Measurements from ENCODE around the gene SLC39A11.
A peak's percentile ranks its signal among the peaks of the same experiment; 100 is the strongest.
"Not testable (repeated sequence)": the region's sequence is repeated elsewhere in the genome, so short reads cannot be mapped to it uniquely, and the experiment has no call there.

SLC39A11 gene

DNA sequence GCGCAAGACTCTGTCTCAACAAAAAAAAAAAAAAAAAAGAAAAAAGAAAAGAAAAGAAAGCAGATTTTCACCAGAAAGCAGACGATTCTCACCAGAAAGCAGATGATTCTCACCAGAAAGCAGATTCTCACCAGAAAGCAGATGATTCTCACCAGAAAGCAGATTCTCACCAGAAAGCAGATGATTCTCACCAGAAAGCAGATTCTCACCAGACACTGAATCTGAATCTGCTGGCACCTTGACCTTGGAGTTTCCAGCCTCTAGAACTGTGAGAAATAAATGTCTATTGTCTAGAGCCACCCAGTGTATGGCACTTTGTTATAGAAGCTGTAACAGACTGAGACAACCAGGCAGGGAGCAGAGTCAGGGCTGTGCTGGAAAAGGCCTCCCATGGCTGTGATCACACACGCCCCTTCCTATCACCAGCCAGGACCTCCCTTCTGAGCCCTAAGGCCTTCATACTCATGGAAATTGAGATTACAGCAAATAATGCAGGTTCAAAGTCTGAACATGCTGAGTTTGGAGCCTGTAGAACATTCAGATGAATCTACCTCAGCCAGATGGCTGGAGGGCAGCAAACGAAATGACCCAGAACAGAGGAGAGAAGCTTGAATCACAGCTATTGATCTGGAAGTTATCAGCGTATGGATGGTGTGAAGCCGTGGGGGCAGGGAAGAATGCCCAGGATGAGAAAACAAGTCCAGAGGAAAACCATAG, 309.3 kb downstream of the SLC39A11 start:
- DNase-seq (ENCODE audit: low spot score) = no peak

DNA sequence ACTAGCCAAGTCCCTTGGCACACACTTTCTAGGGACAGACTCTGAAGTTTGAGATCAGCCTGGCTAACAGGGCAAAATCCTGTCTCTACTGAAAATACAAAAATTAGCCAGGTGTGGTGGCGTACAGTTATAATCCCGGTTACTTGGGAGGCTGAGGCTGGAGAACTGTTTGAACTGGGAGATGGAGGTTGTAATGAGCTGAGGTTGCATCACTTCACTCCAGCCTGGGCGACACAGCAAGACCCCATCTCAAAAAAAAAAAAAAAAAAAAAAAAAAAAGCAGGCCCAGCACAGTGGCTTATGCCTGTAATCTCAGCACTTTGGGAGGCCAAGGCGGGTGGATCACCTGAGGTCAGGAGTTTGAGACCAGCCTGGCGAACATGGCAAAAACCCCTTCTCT, 310.1 kb downstream of the SLC39A11 start:
- DNase-seq (ENCODE audit: low spot score) = not testable (repeated sequence)

DNA sequence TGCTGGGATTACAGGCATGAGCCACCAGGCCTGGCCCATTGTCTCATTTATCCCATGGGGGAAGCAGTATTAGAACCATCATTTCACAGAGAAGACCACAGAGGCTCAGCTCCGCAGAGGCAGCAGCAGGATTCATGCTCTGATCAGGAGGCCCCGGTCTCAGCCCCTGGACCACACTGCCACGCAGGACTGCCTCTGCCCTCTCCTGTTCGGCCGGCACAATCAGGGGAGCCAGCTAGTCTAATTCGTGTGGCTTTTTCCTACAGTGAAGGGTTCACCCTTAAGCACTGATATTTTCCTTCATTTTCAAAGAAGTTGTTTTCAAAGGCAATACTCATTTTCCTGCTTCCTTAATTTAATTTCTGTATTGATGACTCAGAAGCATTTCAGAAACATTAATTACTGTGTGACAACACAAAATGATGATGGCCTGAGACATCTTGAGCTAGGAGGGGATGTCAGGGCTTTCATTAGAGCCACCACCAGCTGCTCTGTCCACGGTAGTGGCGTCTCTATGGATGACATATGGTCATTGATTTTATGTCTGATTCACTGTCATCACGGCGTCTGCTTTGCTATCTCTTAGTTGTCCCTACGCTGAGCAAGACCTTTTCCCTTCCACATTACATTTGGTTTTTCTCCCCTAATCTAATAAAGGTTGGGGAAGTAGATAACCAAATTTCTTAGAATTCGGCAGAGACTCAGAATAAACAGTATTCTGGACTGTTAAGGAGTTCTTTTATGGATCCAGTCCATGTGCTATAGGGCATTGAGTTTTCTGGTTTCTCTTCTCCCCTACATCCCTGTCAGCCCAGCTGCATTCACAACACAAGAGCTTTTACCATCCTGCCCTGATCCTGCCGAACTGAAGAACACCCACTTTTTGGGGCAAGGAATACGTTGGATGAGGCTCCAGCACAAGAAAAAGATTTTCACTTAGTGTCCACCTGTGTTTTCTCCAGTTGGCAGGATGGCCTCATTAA, 314.0 kb downstream of the SLC39A11 start:
- DNase-seq (ENCODE audit: low spot score) = no peak

DNA sequence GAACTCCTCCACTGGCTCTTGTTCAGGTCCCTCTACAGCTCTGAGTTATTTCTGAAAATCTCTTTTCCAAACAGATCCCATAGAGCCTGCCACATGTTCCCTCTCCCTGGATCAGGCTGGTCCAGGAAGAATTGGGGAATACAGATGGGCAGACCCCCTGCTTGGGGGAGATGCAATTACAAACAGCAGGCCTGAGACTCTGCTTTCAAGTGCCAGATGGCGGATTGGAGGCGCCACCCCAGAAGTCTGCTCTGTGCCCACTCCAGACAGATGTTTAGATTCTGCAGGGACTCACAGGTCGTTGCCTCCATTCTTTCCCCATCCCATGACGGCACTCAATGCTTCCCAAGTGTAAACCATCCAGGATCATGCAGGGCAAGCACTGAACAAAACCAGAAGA, 316.6 kb downstream of the SLC39A11 start:
- DNase-seq (ENCODE audit: low spot score) = peak; percentile 83

DNA sequence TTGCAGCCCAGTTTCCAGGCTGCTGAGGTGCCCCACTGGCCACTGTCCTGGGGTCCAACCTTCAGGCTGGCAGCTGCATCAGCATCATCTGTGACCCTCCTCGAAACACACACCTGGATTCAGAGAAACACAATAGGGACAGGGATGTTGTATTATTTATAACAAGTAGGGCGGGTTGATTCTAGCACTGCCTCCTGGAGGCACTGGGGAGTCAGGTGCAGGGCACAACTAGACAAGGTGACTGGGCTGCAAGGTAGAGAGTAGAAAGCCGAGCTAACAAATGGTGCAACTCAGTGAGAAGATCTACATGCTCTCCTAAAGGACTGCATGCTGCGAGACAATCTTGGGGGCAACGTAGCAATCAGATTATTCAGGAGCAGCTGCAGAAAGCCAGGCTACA, 317.3 kb downstream of the SLC39A11 start:
- DNase-seq (ENCODE audit: low spot score) = no peak

DNA sequence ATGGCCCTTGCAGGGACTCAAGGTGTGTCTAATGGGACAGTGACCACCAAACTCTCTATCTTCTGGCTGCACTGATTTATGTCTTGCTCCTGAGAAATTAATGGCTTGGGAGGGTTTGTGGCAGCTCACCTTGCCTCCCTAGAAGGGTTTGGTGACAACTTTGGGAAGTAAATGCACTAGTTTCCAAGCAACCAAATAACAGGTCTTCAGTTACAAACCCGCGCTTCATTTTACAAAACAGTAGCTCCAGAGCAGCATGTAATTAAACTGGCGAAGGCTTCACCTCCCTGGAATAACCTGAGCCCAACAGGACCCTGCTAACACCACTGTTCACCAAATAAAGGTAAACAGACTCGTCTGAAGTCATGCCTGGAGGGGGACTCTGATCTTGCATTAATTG, 318.3 kb downstream of the SLC39A11 start:
- no peak for DNase-seq (ENCODE audit: low spot score)

DNA sequence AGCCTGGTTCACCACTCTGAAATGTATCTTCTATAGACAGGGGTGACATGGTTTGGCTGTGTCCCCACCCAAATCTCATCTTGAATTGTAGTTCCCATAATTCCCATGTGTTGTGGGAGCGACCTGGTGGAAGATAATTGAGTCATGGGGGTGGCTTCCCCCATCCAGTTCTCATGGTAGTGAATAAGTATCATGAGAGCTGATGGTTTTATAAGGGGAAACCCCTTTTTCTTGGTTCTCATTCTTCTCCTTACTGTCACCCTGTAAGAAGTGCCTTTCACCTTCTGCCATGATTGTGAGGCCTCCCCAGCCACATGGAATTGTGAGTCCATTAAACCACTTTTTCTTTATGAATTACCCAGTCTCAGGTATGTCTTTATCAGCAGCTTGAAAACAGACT, 319.3 kb downstream of the SLC39A11 start:
- DNase-seq (ENCODE audit: low spot score) = not testable (repeated sequence)

DNA sequence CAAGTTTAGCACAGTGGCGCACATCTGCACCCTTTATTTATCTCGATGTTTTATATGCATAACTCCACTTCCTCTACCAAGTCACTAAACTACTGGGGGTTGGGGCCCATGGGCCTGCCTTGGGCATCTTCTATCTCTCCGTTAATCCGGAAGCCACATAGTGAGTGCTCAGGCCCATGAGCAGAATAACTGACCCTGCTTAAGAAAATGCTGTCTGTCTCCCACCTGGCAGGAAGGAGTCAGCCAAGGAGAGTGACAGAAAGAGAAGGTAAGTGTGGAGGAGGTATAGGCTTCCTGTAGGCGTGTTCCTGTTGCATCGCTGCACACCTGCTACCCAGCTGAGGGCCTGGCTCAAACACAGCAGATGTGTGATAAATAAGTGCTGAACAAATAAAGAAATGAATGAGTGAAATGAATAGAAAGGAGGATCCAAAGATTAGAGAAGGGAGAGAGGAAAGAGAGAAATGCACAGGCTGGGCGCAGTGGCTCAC, 320.1 kb downstream of the SLC39A11 start:
- DNase-seq (ENCODE audit: low spot score) = no peak

DNA sequence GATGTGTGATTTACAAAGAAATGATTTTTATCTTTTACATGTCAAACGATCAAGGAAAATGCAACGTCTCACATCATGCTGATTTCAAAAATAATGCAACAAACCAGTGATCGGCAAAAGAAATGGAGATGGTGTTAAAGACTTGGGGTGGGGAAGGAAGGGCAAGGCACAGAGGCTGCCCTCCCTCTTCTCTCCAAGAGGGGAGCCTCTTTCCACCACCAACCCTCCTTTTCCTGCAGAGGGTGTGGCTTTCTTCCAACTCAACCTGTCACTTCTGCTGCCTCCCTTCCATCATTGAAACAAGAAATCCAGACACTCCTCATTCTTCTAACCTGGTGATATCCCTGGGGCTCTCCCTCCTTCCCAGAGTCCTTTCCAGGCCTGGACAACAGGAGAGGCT, 320.8 kb downstream of the SLC39A11 start:
- DNase-seq (ENCODE audit: low spot score) = no peak

DNA sequence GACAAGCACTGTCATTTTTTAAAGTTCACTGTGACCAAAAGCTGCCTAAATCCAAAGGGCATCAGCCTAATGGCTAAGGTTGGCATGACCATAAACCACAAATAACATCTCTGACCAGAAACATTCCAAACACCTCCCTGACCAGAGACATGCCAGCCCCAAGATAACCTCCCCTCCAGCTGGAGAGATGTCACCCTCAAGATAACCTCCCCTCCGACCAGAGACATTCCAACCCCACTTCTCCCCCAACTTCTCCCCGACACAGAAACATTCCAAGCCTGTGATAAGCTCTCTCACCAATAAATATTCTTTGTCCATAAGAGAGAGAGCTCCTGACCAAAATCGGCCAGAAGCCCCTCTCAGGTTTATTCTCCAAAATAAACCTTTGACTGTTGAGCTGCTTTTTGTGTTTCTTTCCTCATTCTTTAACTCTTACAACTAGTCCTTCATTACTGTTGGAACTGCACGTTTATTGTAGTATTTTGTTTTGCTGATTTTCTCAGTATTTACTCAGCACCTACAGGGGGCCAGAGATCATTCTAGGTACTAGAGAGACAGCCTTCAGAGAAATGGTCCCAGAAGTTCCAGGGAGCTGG, 325.6 kb downstream of the SLC39A11 start:
- no peak for DNase-seq (ENCODE audit: low spot score)

DNA sequence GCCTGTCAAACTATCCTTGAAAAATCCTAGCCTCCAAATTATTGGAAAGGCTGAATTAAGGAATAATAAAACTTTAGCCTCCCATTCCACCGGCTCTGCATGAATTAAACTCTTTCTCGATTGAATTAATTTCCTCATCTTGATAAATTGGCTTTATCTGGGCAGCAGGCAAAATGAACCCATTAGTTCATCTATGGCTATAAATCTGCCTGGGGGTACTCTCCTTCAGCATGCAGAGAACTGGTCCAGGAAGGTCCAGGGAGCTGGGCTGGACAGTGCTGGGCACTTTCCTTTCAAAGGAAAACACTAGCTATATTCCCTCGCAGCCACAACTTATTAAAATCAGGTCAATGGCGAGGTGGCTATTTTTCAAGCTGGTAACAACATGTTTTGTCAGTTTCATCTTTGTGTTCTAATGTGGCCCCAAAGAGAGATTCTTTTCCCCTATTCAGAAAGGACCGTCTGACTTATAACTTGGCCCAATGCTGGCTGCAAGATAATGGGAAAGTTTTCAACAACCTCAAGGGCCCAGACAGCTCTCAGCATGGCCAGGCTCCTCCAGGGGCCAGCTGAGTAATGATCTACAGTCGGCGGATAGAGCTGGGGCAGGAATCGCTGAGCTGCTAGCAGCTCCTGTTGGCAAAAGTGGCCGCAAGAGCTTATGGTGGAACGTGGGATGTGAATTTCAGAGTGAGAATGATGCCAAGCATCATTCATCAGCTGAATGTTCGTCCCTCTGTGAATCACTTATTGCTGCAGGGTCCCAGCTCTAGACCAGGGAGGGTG, 326.9 kb downstream of the SLC39A11 start:
- DNase-seq (ENCODE audit: low spot score) = no peak

DNA sequence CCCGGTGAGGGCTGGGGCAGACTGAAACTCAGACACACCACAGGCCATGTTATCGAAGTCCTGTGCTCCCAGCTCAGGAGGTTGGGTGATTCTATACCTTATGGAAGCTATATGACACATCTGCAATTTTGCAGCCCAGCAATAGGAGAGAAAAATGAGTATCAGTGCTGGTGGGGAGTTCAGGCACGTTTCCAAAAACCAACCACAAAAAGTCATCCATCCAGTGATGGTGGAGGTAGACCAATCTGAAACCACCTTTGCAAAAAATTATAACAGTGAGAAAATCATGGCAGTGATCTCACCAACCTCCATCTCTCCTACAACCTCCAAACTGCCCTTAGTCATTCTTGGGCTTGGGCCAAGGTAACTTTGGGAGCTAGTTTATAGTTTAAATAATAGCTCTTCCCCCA, 327.9 kb downstream of the SLC39A11 start:
- no peak for DNase-seq (ENCODE audit: low spot score)

DNA sequence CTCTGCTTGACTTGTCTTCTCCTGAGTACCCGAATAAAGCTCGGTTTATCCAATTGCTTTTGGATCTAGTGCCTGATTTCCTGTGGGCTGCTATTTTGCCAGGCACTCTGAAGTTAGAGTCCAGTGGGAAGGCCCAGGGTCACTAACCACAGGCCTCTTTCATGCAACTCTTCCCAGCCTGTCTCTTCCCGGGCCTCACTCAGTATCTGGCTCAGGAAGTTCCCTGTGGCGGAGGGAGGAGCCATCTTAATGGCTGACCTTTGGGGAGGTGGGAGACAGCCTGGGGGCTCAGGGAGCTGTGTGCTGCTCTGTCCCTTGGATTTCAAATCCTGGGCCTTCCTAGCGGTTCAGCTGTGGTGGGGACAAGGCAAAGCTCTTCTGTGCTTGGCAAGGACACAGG, 328.5 kb downstream of the SLC39A11 start:
- no peak for DNase-seq (ENCODE audit: low spot score)

DNA sequence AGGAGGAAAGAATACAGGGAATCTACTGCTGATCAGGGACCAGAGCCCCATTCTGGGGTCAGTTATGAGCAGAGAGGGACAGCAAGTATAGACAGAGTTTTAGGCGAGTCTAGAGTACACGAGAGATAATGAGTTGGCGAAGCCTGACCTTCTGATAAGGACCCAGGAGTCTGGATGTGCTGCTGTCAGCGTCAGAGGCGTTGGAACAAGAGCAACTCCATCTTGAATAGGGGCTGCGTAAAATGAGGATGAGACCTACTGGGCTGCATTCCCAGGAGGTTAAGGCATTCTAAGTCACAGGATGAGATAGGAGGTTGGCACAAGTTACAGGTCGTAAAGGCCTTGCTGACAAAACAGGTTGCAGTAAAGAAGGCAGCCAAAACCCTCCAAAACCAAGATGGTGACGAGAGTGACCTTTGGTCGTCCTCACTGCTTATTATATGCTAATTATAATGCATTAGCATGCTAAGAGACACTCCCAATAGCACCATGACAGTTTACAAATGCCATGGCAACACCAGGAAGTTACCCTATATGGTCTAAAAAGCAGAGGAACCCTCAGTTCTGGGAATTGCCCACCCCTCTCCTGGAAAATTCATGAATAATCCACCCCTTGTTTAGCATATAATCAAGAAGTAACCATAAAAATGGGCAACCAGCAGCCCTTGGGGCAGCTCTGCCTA, 330.5 kb downstream of the SLC39A11 start:
- DNase-seq (ENCODE audit: low spot score) = not testable (repeated sequence)

DNA sequence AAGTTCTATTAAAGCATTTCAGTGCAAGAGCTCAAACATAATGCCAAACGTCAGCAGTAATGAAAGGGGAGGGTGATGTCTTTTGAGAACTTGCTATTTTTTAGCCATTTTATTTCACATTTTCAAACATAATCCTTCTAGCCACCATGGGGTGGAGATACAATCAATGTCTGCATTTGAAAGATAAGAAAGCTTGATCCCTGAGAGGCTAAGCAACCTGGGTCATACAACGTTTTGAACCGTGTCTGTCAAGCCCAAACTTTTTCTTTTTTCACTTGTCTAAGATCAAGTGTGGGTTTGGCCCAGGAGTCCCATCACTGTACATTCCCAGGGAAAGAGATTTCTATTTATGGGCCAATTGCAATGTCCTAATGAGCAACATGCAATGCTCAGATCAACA, 331.1 kb downstream of the SLC39A11 start:
- no peak for DNase-seq (ENCODE audit: low spot score)

DNA sequence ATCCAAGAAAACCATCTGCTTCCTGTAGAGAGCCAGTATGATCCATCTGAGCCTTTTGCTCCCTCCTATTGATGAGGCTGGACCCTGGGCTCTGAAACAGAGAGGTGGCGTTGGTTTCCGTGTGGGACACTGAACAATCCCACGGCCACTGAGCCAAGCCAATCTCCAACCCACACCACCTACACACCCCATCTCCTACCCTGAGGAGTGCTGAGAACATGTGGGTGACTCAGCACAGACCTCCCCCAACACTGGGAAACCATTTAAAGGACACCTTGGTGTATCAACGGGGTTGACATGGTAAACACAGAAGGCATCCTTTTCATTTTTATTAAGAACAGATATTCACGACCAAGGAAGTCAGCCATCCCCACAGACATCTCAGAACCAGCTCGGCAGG, 332.1 kb downstream of the SLC39A11 start:
- no peak for DNase-seq (ENCODE audit: low spot score)

DNA sequence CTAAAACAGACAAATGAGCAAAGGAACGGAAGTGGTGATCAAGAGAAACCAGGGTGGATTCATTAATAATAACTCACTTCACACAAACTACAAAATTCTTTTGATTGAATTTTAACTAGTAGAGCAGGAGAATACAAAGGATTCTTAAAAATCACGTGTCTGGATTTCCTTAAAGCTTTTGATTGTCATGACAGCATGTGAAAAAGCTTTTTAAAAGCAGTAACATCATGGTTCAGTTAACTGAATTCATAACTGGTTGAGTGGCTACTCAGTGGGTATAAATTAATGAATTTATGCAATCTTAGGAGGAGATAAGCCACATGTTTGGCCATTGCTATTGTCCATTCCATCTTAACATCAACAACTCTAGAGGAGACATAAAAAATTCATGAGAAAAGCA, 333.2 kb downstream of the SLC39A11 start:
- no peak for DNase-seq (ENCODE audit: low spot score)

DNA sequence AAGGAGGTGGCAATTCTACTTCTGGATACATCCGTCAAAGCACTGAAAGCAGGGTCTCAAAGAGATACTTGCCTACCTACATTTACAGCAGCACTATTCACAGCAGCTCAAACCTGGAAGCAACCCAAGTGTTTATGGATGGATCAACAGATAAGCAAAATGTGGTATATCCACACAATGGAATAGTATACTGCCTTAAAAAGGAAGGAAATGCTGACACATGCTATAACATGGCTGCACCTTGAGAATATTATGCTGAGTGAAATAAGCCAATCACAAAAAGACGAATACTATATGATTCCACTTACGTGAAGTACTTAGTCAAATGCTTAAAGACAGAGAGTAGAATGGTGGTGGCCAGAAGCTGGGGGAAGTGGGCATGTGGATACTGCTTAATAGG, 336.2 kb downstream of the SLC39A11 start:
- DNase-seq (ENCODE audit: low spot score) = no peak

DNA sequence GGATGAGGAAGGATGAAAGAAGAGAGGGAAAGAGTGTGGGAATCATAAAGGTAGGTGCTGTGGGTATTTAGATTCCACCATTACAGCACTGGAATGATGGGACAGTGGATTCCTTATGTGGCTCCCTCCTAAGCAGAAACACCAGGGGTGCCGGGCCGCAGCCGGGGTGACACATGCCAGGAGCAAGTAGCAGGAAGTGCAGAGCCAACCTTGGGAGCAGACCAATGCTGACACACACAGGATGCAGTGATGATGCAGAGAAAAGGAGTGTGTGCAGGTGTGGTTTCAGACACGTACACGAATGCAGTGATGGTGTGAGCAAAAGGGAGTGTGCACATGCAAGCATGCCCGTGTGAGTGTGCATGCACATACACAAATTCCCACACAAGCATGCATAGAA, 338.0 kb downstream of the SLC39A11 start:
- no peak for DNase-seq (ENCODE audit: low spot score)

DNA sequence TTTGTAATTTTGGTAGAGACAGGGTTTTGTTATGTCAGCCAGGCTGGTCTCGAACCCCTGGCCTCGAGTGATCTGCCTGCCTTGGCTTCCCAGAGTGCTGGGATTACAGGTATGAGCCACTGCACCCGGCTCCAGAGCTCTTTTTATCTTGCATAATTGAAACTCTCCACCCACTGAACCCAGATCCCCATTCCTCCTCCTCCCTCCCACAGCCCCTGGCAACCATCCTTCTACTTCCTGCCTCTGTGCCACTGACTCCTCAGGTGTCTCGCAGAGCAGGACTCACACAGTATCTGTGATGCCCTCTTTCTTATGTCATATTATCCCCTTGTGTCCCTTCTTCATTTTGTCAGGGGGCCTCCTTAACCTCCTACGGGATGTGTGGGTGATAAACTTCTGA, 340.7 kb downstream of the SLC39A11 start:
- no peak for DNase-seq (ENCODE audit: low spot score)

DNA sequence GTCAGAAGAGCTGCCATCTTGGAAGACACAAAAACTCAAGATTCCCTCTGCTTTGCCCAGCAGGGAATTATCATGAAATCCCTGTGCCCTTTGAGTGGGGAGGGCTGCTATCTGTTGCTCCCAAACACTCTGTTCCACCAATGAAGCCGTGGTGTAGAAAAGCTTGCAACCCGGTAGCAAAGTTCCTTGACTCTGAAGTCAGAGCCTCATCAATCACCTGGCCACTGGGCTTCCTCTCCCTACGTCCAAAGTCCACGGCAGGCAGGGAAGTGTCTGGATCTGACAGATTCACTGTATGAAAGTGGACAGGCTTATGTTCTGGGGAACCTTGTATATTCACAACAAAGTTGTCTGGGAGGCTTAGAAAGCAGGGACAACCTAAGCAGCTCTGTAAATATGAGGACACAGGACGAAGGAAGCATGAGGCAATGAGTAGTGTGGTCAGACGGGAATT, 343.3 kb downstream of the SLC39A11 start:
- no peak for DNase-seq (ENCODE audit: low spot score)
